Stomach smooth muscle (tissue), 2 donors: ENCODE results near the gene CYB5A.

Experiments
- H3K27ac ChIP-seq: one replicate; pipeline ENCODE4 v1.7.0; 2013; ENCODE audit warnings: mild to moderate bottlenecking, low read length, inconsistent platforms
- H3K27me3 ChIP-seq, 2 donors: one replicate each; pipeline ENCODE4 v1.7.0; 2013; ENCODE audit warnings: low read length in 2 of 2; ENCODE audit not compliant: insufficient read depth in 2 of 2, control insufficient read depth in 1 of 2
- H3K36me3 ChIP-seq, 2 donors: one replicate each; pipeline ENCODE4 v1.7.0; 2013; ENCODE audit warnings: low read length in 2 of 2; ENCODE audit not compliant: control insufficient read depth in 2 of 2, insufficient read depth in 2 of 2
- H3K4me1 ChIP-seq: one replicate; pipeline ENCODE4 v1.7.0; 2013; ENCODE audit warnings: low read length; ENCODE audit not compliant: control insufficient read depth, insufficient read depth
- H3K4me3 ChIP-seq, 2 donors: one replicate each; pipeline ENCODE4 v1.7.0; 2013; ENCODE audit warnings: low read length in 2 of 2
- H3K9ac ChIP-seq, 2 donors: one replicate each; pipeline ENCODE4 v1.7.0; 2013; ENCODE audit warnings: low read length in 2 of 2, mild to moderate bottlenecking in 1 of 2
- H3K9me3 ChIP-seq, 2 donors: one replicate each; pipeline ENCODE4 v1.7.0; 2013; ENCODE audit warnings: low read length in 2 of 2; ENCODE audit not compliant: control insufficient read depth in 2 of 2
- donor health status: healthy.
- donor health status: Pancreatic carcinoma.

The CYB5A gene

DNA sequence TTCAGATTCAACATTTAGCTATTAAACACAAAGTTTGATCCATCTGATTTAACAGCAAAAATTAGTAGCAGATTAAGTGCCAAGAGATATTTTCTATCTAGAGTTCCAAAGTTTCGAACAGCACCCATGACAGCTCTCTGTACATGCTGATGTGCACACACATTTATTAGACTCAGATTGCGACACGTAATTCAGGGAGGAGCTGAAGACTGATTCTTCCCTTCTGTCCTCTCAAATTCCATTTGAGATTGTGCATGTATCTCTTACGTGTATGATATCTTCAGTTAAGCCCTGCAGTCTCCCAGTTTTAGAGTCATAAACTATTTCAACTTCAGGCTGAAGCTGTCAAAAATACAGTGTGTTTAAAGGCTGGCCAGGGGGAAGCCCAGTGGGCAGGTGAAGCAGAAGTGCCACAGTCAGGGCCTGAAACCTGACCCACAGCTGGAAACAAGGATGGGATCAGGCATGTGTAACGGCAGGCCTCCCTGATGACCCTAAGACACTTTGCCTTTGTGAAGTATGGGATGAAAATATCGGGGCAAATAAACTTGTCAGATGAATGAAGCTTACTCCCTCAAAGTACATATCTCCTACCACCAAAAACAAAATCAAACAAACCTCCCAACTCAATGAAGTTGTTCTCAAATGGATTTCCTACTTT, 30.6 kb downstream of the CYB5A start:
- H3K27me3 ChIP-seq = no peaks in the 10 kb centered on the region

DNA sequence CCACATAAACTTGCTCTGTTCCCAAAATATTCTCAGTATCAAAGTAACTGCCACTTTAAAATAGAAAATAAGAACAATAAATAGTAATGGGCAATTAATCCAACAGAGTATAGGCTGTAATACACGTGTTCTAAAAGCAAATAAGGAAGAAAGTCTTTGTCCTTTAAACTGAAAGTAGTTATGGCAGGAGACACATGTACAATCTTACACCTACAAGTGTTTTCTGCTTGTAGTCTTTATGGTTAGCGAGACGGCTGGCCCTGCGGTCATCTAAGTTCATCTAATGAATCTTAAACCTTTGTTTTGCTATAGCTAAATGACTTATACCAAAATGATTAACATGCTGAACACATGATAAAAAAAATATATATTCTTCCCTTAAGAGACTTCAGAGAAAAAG, 32.4 kb downstream of the CYB5A start:
- no peak overlapping the region for H3K4me3 ChIP-seq
- no peaks in the 10 kb centered on the region for H3K9me3 ChIP-seq
- H3K36me3 ChIP-seq = peaks cover 9 to 17% of the 10 kb centered on the region in 2 donors
- H3K27ac ChIP-seq = no peak overlapping the region
- H3K4me1 ChIP-seq = no peaks in the 10 kb centered on the region
- H3K27me3 ChIP-seq = no peaks in the 10 kb centered on the region
- no peak overlapping the region for H3K9ac ChIP-seq

More for the DNA sequence above, 30.6 kb downstream of the CYB5A start:
- Histone ChIP-seq H3K9me3 (no peaks in the 10 kb centered on the region), H3K9ac (no peak overlapping the region), H3K36me3 (peaks cover 11 to 17% of the 10 kb centered on the region in 2 donors), H3K4me3 (no peak overlapping the region), H3K27ac (no peak overlapping the region), H3K4me1 (no peaks in the 10 kb centered on the region)

DNA sequence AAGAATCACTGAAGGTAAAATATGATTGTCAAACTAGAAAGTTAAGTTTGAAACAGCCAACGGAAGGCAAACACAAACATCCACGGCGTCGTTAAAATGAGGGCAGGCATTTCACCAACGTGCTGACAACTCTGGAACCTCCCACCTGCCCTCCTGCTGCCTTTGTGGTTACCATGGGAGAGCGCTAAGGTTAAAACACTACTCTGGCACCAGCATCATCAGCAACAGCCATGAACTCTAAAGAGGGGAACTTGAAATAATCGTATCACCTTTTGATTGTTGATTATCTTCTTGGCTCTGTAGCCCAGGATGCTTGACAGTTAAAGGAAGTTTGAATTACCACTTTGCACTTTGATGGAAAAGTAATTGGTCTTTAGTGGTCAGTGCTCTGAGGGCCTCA, 34.7 kb downstream of the CYB5A start:
- no peak overlapping the region for H3K4me3 ChIP-seq
- no peak overlapping the region for H3K9ac ChIP-seq
- H3K9me3 ChIP-seq = no peaks in the 10 kb centered on the region
- no peak overlapping the region for H3K27ac ChIP-seq
- H3K4me1 ChIP-seq = no peaks in the 10 kb centered on the region
- no peaks in the 10 kb centered on the region for H3K27me3 ChIP-seq
- H3K36me3 ChIP-seq = peaks cover 9 to 17% of the 10 kb centered on the region in 2 donors

DNA sequence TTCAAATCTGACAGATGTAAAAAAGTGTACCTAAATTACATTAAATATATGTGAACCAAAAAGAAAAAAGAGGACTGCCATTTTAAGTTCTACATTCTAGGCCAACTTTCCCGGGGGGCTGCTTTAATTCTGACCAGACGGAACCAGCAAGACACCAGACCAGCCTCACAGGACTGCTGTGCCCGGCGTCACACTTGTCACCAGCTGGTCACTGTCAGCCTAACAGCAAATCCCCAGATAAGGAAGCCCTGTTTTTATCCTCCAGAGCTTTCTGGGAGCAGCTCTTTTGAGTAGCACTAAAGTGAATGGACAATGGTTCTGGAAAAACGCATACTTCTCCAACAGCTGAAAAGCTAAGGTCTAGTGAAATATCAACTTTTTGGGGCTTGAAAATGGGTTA, 35.6 kb downstream of the CYB5A start:
- Histone ChIP-seq H3K4me3 (no peak overlapping the region), H3K9me3 (no peaks in the 10 kb centered on the region), H3K27ac (no peak overlapping the region)

DNA sequence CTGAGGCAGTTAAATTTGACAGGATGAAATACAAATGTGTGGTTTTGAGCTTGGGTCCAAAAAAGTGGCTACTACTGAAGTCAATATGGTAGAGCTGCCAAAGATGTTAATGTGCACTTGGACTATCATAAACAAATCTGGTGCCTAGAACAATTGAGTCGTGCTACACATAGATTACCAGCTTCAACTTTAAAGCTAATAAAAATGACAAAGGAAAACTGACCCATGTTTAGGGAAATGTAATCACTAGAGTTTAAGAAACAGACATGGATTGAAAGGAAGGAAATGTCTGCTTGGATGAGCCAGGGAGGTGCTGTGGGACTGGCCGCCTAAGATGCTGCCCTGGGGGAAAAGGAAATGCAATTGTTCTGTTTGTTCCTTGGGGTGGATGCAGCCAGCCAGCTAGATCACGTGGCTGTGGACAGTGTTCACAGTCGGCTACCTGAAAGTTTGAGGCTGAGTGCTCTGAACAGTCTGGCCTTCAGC, 36.6 kb downstream of the CYB5A start:
- Histone ChIP-seq H3K9me3 (no peaks in the 10 kb centered on the region), H3K36me3 (peaks cover 5 to 15% of the 10 kb centered on the region in 2 donors), H3K27me3 (no peaks in the 10 kb centered on the region), H3K4me3 (no peak overlapping the region), H3K27ac (no peak overlapping the region), H3K9ac (no peak overlapping the region), H3K4me1 (no peaks in the 10 kb centered on the region)

More for the DNA sequence above, 35.6 kb downstream of the CYB5A start:
- Histone ChIP-seq H3K9ac (no peak overlapping the region), H3K27me3 (no peaks in the 10 kb centered on the region), H3K36me3 (peaks cover 2 to 14% of the 10 kb centered on the region in 2 donors), H3K4me1 (no peaks in the 10 kb centered on the region)

DNA sequence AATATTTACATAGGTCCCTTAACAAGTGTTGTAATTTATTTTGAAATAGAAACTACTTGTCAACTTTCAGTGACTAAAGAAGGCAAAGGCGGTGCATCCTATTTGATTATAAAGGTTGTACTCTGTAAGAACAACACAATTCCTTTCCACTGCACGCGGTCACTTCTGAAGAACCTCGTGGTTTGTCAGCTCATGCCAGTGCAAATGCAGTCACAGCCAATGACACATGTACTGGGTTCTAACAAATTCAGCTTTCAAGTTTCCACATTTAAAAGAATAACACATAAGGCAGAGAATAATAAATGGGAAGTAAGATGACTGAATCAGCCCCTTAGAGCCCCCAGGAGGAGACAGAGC, 39.7 kb downstream of the CYB5A start:
- H3K27ac ChIP-seq = no peak overlapping the region
- no peaks in the 10 kb centered on the region for H3K9me3 ChIP-seq
- H3K36me3 ChIP-seq = peaks cover 6 to 10% of the 10 kb centered on the region in 2 donors
- no peaks in the 10 kb centered on the region for H3K4me1 ChIP-seq
- no peaks in the 10 kb centered on the region for H3K27me3 ChIP-seq
- H3K4me3 ChIP-seq = no peak overlapping the region
- H3K9ac ChIP-seq = no peak overlapping the region

DNA sequence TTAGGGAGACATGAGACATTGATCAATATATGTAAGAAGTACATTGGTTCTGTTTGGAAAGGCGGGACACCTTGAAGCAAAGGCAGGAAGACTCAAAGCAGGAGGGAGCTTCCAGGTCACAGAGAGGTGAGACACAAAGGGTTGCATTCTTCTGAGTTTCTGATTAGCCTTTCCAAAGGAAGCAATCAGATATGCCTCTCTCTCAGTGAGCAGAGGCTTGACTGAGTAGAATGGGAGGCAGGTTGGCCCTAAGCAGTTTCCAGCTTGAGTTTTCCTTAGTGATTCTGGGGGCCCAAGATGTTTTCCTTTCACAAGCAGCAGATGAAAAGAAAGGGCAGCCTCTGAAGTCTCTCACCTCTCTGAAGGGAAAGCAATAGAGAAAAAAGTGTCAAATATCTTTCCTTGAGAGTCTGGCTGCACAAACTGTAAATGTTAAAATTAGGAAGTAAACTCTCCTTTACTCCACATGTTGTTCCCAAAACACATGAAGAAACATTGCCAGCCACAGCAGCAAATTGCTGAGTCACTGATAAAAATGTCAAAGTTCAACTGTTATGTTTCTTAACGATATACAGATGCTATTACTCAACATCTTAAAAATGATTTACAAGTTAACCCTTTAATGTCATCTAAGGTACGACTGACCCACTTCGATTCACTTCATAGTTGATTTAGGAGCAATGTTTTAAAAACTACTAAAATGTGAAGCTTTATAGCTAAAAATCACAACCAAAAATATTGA, 40.3 kb downstream of the CYB5A start:
- H3K4me1 ChIP-seq = no peaks in the 10 kb centered on the region
- H3K9ac ChIP-seq = no peak overlapping the region
- H3K9me3 ChIP-seq = no peaks in the 10 kb centered on the region
- H3K27me3 ChIP-seq = no peaks in the 10 kb centered on the region
- no peak overlapping the region for H3K27ac ChIP-seq
- no peak overlapping the region for H3K4me3 ChIP-seq
- peaks cover 6 to 9% of the 10 kb centered on the region in 2 donors for H3K36me3 ChIP-seq

DNA sequence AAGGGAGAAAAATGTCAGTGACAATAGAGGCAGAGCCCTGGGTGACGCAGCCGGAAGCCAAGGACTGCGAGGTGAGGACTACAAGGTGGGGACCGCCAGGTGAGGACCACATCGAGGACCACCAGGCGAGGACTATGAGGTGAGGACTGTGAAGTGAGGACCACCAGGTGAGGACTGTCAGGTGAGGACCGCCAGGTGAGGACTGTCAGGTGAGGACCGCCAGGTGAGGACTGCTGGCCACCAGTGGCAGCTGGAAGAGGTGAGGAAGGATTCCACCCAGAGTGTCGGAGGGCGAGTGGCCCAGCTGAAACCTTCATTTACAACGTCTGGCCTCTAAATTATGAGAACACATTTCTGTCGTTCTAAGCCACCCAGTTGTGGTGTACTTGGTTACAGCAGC, 41.6 kb downstream of the CYB5A start:
- Histone ChIP-seq H3K27ac (no peak overlapping the region), H3K9ac (no peak overlapping the region), H3K4me3 (no peak overlapping the region), H3K36me3 (peaks cover 6% of the 10 kb centered on the region in 2 donors), H3K9me3 (no peaks in the 10 kb centered on the region), H3K4me1 (no peaks in the 10 kb centered on the region), H3K27me3 (no peaks in the 10 kb centered on the region)

DNA sequence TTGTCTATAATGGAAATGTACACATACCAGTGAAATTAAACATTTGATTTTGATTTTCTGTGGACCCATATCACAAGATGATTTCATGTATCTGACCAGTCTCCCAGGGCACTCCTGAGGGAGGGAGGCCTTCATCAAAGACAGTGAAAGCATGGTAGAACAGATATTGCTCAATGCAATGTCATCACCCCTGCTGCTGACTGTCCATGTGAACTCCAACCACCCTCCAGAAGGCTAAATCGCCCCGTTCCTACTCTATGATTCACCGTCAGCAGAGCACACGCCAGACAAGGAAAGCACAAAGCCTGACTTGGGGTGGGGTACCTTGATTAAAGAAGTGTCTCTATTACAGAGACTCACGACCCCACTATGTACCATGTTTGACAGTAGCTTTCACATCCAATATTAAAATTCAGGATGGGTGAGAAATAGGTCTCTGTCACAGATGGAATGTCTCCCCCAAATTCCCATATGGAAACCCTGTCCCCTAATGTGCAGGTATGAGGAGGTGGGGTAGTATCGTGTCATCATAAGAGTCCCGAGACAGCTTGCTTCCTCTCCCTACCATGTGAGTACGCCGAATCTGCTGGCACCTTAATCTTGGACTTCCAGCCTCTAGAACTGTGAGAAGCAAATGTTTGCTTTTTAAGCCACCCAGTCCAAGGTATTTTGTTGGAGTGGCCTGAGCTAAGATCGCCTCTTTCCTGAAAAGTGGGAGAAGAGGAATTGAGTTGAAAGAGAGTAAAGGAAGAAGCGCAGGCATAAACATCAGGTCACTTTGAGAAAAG, 42.4 kb downstream of the CYB5A start:
- no peak overlapping the region for H3K4me3 ChIP-seq
- no peak overlapping the region for H3K9ac ChIP-seq
- no peak overlapping the region for H3K27ac ChIP-seq
- no peaks in the 10 kb centered on the region for H3K27me3 ChIP-seq
- H3K4me1 ChIP-seq = no peaks in the 10 kb centered on the region
- peaks cover 6% of the 10 kb centered on the region in 2 donors for H3K36me3 ChIP-seq
- no peaks in the 10 kb centered on the region for H3K9me3 ChIP-seq

DNA sequence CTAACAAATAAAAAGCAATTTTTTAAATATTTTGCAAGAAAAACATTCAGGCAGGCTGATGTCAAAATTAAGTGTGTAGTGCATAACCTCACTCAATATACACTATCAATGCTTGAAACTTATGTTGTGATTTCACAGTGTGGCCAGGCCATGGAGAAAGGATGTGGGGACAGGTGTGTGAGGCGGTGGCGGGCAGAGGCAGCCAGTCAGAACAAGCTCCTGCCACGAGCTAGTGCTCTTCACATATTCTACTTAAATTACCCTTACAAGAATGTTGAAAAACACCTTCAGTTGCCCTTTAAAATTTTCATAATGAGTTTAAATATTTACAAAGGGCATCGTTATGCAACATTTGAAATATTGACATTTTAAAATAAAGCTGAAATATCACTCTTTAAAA, 43.2 kb downstream of the CYB5A start:
- Histone ChIP-seq H3K4me1 (no peaks in the 10 kb centered on the region), H3K9me3 (no peaks in the 10 kb centered on the region), H3K27me3 (no peaks in the 10 kb centered on the region), H3K36me3 (peaks cover 6% of the 10 kb centered on the region in 2 donors), H3K27ac (no peak overlapping the region), H3K4me3 (no peak overlapping the region), H3K9ac (no peak overlapping the region)
